ENCODE data around the gene TMEM14C.

DNA sequence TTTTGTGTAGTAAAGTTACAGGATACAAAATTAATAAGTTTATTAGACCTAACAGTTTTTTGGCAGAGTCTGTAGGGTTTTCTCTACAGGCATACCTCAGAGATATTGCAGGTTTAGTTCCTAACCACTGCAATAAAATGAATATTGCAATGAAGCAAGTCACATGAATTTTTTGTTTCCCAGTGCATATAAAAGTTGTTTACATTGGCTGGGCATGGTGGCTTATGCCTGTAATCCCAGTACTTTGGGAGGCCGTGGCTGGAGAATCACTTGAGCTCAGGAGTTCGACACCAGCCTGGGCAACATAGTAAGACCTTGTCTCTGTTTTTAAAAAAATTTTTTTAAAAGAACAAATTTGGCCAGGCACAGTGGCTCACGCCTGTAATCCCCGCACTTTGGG, 44.4 kb upstream of the TMEM14C start:
- TF ChIP-seq CTCF (IDR thresholded peaks at IDR 0.05; ENCODE audit: extremely low read depth in 1 of 2, insufficient read depth in 1 of 2, low read depth in 1 of 2, low read length in 2 of 2), result no peak
- TF ChIP-seq EZH2 (IDR thresholded peaks at IDR 0.05; ENCODE audit: borderline replicate concordance, low read depth, low read length, severe bottlenecking), result no peak
- TF ChIP-seq POLR2AphosphoS5 (IDR thresholded peaks at IDR 0.05; ENCODE audit: insufficient read depth, low read depth, low read length), result no peak

Measured in endothelial cell of umbilical vein (primary cell).